ENCODE results near the gene MPC1L. TPM values are rescaled to one million over a fixed set of nuclear protein-coding genes. Genes with fewer than 3 reads are reported as not detected.
"Not testable (repeated sequence)": the region's sequence is repeated elsewhere in the genome, so short reads cannot be mapped to it uniquely, and the experiment has no call there.

Gene MPC1L
- total RNA-seq, 1 experiment from 2014 or later = not detected

DNA sequence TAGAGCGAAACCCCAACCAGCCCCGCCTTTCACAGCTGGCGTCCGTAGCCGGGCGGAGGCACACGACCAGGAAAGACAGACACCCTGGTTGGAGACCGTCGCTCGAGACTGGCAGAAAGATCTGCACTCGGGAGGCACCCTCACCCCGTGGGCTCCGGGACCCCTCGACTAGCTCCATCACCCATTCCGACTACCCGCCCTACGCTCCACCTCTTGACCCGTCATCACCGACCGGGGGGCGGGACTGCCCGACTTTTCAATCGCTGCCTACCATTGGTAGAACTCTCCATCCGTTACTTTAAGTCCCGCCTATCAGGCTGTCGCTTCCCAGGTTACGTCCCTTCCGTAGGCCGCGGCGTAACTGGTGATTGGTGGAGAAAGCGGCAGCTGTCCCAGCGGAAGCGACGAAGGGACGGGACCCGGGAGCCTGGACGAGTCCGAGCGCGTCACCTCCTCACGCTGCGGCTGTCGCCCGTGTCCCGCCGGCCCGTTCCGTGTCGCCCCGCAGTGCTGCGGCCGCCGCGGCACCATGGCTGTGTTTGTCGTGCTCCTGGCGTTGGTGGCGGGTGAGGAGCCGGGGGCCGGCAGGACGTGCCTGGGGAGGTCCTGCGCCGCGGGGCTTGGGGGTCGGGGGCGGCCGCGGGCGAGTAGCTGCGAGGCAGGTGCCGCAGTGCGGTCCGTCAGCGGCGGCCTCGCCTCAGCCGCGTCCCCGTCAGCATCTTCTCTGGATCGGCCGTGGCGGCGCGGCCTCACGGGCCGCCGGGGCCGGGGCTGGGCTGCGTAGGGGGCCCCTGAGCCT, 42.5 kb upstream of the MPC1L start, which contains the start of gene ATP6AP2:
Gene ATP6AP2, plus strand, starts transcription at position 434 of the 799 bp plus-strand sequence. Its CDS starts 96 bp downstream, at position 530.
- Histone ChIP-seq H3K9me3 (ENCODE audit: control insufficient read depth, insufficient read depth, low read depth, low read length) (no peaks in the 10 kb centered on the region), H3K4me1 (ENCODE audit: control insufficient read depth, insufficient read depth, low read length) (no peaks in the 10 kb centered on the region), H3K27me3 (ENCODE audit: control insufficient read depth, insufficient read depth, low read length) (no peaks in the 10 kb centered on the region), H3K27ac (ENCODE audit: low read length) (peak within 1 kb of the TSS; percentile 63), H3K4me3 (ENCODE audit: low read depth in 2 of 2, low read length in 2 of 2) (peak within 1 kb of the TSS; percentile 60 to 67), H3K36me3 (ENCODE audit: control insufficient read depth, insufficient read depth, low read length) (no peaks in the 10 kb centered on the region)
- CTCF ChIA-PET = interaction anchor here (0.6 kb wide), 1 partner anchor 1520 kb away, joined by 3 read pairs; no protein-coding TSS in a partner anchor
- in situ Hi-C loops (cut with HindIII; ENCODE audit: low pct_unique_long_range_greater_than_20kb, low sequenced_read_pairs) (no loop called here), intact Hi-C loops (cut with micrococcal nuclease; ENCODE audit: unreplicated experiment) (no loop called here)
- ATAC-seq (peak; percentile 99), DNase-seq (ENCODE audit: low read depth, low spot score) (peak; percentile 73)
- no TSS peak for BruUV-seq (replicated peaks)
- POLR2A ChIA-PET = no interaction called here
- TF ChIP-seq POLR2AphosphoS5 (IDR thresholded peaks at IDR 0.05; ENCODE audit: low read depth, low read length) = no peak
- no peak for TF ChIP-seq TCF7L2 (IDR thresholded peaks at IDR 0.05; ENCODE audit: low read depth, low read length)
- TF ChIP-seq SIN3A (IDR thresholded peaks at IDR 0.05; ENCODE audit: borderline replicate concordance, insufficient read depth, low read depth, low read length) = no peak
- TF ChIP-seq REST (IDR thresholded peaks at IDR 0.05; ENCODE audit: insufficient read depth in 1 of 2, low read depth in 2 of 2, low read length in 1 of 2) = no peak
- TF ChIP-seq, protein P1, sequence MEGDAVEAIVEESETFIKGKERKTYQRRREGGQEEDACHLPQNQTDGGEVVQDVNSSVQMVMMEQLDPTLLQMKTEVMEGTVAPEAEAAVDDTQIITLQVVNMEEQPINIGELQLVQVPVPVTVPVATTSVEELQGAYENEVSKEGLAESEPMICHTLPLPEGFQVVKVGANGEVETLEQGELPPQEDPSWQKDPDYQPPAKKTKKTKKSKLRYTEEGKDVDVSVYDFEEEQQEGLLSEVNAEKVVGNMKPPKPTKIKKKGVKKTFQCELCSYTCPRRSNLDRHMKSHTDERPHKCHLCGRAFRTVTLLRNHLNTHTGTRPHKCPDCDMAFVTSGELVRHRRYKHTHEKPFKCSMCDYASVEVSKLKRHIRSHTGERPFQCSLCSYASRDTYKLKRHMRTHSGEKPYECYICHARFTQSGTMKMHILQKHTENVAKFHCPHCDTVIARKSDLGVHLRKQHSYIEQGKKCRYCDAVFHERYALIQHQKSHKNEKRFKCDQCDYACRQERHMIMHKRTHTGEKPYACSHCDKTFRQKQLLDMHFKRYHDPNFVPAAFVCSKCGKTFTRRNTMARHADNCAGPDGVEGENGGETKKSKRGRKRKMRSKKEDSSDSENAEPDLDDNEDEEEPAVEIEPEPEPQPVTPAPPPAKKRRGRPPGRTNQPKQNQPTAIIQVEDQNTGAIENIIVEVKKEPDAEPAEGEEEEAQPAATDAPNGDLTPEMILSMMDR (IDR thresholded peaks at IDR 0.05) = no peak

DNA sequence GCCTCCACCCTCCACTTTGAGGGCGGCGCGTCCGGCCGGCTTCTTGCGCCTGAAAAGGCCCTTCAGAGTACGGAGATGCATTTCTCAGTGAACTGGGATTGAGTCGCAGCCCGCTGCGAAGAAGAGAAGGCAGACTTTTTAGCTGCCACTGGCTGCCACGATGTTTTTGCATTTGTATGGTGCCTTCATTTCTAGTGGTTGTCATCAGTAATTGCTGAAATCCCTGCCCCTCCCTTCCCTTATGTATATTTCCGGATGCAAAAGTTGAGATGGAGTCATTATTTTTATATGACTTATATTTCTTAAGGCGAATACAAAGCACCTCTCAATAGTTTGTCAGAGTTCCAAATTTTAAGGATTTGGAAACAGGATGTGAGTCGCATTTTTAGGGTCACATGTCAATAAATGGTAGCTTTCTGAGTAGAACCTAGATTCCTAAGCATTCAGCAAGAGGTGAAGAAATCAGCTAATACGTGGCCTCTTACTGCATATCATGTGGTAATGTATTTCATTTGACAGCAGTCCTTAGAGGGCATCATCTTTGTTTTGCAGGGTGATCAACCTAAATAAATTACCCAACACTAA, 41.8 kb upstream of the MPC1L start:
- no peaks in the 10 kb centered on the region for H3K27me3 ChIP-seq (ENCODE audit: control insufficient read depth, insufficient read depth, low read length)
- CTCF ChIA-PET = interaction anchor here (0.6 kb wide), 1 partner anchor 1521 kb away, joined by 3 read pairs; no protein-coding TSS in a partner anchor
- H3K36me3 ChIP-seq (ENCODE audit: control insufficient read depth, insufficient read depth, low read length) = no peaks in the 10 kb centered on the region
- TF ChIP-seq POLR2AphosphoS5 (IDR thresholded peaks at IDR 0.05; ENCODE audit: low read depth, low read length) (no peak), REST (IDR thresholded peaks at IDR 0.05; ENCODE audit: insufficient read depth in 1 of 2, low read depth in 2 of 2, low read length in 1 of 2) (no peak), TCF7L2 (IDR thresholded peaks at IDR 0.05; ENCODE audit: low read depth, low read length) (no peak), SIN3A (IDR thresholded peaks at IDR 0.05; ENCODE audit: borderline replicate concordance, insufficient read depth, low read depth, low read length) (no peak)
- TF ChIP-seq, protein P1 (IDR thresholded peaks at IDR 0.05) = no peak
- DNase-seq (ENCODE audit: low read depth, low spot score) = no peak
- no peaks in the 10 kb centered on the region for H3K4me1 ChIP-seq (ENCODE audit: control insufficient read depth, insufficient read depth, low read length)
- no peak for ATAC-seq
- H3K9me3 ChIP-seq (ENCODE audit: control insufficient read depth, insufficient read depth, low read depth, low read length) = no peaks in the 10 kb centered on the region
- in situ Hi-C loops (cut with HindIII; ENCODE audit: low pct_unique_long_range_greater_than_20kb, low sequenced_read_pairs) = no loop called here
- BruUV-seq (replicated peaks) = no TSS peak
- H3K4me3 ChIP-seq (ENCODE audit: low read depth in 2 of 2, low read length in 2 of 2) = peak overlapping the region; percentile 60 to 67
- intact Hi-C loops (cut with micrococcal nuclease; ENCODE audit: unreplicated experiment) = no loop called here
- H3K27ac ChIP-seq (ENCODE audit: low read length) = peak overlapping the region; percentile 51; the same call in 1 of the 2 replicates
- POLR2A ChIA-PET = no interaction called here

GRCh38 chrX:40582178-40582577, 41.0 kb upstream of the MPC1L start:
- H3K27me3 ChIP-seq (ENCODE audit: control insufficient read depth, insufficient read depth, low read length); BruUV-seq (replicated peaks); H3K4me3 ChIP-seq (ENCODE audit: low read depth in 2 of 2, low read length in 2 of 2); POLR2A ChIA-PET; ATAC-seq; intact Hi-C loops (cut with micrococcal nuclease; ENCODE audit: unreplicated experiment); DNase-seq (ENCODE audit: low read depth, low spot score); H3K27ac ChIP-seq (ENCODE audit: low read length); H3K9me3 ChIP-seq (ENCODE audit: control insufficient read depth, insufficient read depth, low read depth, low read length); H3K36me3 ChIP-seq (ENCODE audit: control insufficient read depth, insufficient read depth, low read length); in situ Hi-C loops (cut with HindIII; ENCODE audit: low pct_unique_long_range_greater_than_20kb, low sequenced_read_pairs); CTCF ChIA-PET; H3K4me1 ChIP-seq (ENCODE audit: control insufficient read depth, insufficient read depth, low read length): not testable (repeated sequence)
